ENCODE data around the gene RAB20.

Gene RAB20

GRCh38 chr13:110600980-110601379, 39.5 kb upstream of the RAB20 start:
- no peak for TF ChIP-seq TAF1 (IDR thresholded peaks at IDR 0.05; ENCODE audit: borderline replicate concordance, insufficient read depth, low read length)
- no peak for TF ChIP-seq POLR2AphosphoS5 (IDR thresholded peaks at IDR 0.05; ENCODE audit: low read depth, low read length)
- TF ChIP-seq SIN3A (IDR thresholded peaks at IDR 0.05; ENCODE audit: borderline replicate concordance, insufficient read depth, low read length) = no peak
- no peak for TF ChIP-seq REST (IDR thresholded peaks at IDR 0.05; ENCODE audit: insufficient read depth in 1 of 2, low read depth in 2 of 2, low read length in 2 of 2)
- no peak for TF ChIP-seq FOXP2 (optimal IDR thresholded peaks at IDR 0.05; ENCODE audit: borderline replicate concordance, extremely low read depth, extremely low read length, insufficient read depth)

- TF ChIP-seq FOXP2 (optimal IDR thresholded peaks at IDR 0.05; ENCODE audit: borderline replicate concordance, extremely low read depth, extremely low read length, insufficient read depth) = no peak
- TF ChIP-seq SIN3A (IDR thresholded peaks at IDR 0.05; ENCODE audit: borderline replicate concordance, insufficient read depth, low read length) = no peak
- TF ChIP-seq POLR2AphosphoS5 (IDR thresholded peaks at IDR 0.05; ENCODE audit: low read depth, low read length) = no peak
Observed at GRCh38 chr13:110600261-110600819, 38.8 kb upstream of the RAB20 start.

GRCh38 chr13:110597041-110597689, 35.6 kb upstream of the RAB20 start:
- TF ChIP-seq SIN3A (IDR thresholded peaks at IDR 0.05; ENCODE audit: borderline replicate concordance, insufficient read depth, low read length) (no peak), POLR2AphosphoS5 (IDR thresholded peaks at IDR 0.05; ENCODE audit: low read depth, low read length) (no peak), TAF1 (IDR thresholded peaks at IDR 0.05; ENCODE audit: borderline replicate concordance, insufficient read depth, low read length) (no peak), REST (IDR thresholded peaks at IDR 0.05; ENCODE audit: insufficient read depth in 1 of 2, low read depth in 2 of 2, low read length in 2 of 2) (no peak), FOXP2 (optimal IDR thresholded peaks at IDR 0.05; ENCODE audit: borderline replicate concordance, extremely low read depth, extremely low read length, insufficient read depth) (no peak)

- TF ChIP-seq FOXP2 (optimal IDR thresholded peaks at IDR 0.05; ENCODE audit: borderline replicate concordance, extremely low read depth, extremely low read length, insufficient read depth) = no peak
Observed at GRCh38 chr13:110593430-110594130, 32.1 kb upstream of the RAB20 start.

GRCh38 chr13:110592665-110593064, 31.1 kb upstream of the RAB20 start:
- TF ChIP-seq SIN3A (IDR thresholded peaks at IDR 0.05; ENCODE audit: borderline replicate concordance, insufficient read depth, low read length) (no peak), REST (IDR thresholded peaks at IDR 0.05; ENCODE audit: insufficient read depth in 1 of 2, low read depth in 2 of 2, low read length in 2 of 2) (no peak), FOXP2 (optimal IDR thresholded peaks at IDR 0.05; ENCODE audit: borderline replicate concordance, extremely low read depth, extremely low read length, insufficient read depth) (no peak), POLR2AphosphoS5 (IDR thresholded peaks at IDR 0.05; ENCODE audit: low read depth, low read length) (no peak)

- TF ChIP-seq TAF1 (IDR thresholded peaks at IDR 0.05; ENCODE audit: borderline replicate concordance, insufficient read depth, low read length) = no peak
- no peak for TF ChIP-seq POLR2AphosphoS5 (IDR thresholded peaks at IDR 0.05; ENCODE audit: low read depth, low read length)
- no peak for TF ChIP-seq REST (IDR thresholded peaks at IDR 0.05; ENCODE audit: insufficient read depth in 1 of 2, low read depth in 2 of 2, low read length in 2 of 2)
- TF ChIP-seq FOXP2 (optimal IDR thresholded peaks at IDR 0.05; ENCODE audit: borderline replicate concordance, extremely low read depth, extremely low read length, insufficient read depth) = no peak
- no peak for TF ChIP-seq SIN3A (IDR thresholded peaks at IDR 0.05; ENCODE audit: borderline replicate concordance, insufficient read depth, low read length)
Observed at GRCh38 chr13:110590577-110590976, 29.1 kb upstream of the RAB20 start.

Measured in PFSK-1 (cell line).